MM.1S (cell line): ENCODE measurements around the gene BCL2L1.

Source experiments
- DNase-seq: peaks from one replicate; pipeline ENCODE4 v3.0.0-alpha.2; 2015
- H2AFZ ChIP-seq: fragments of 300-600 bp; sonication (generic); 2 replicates; pipeline ENCODE4 v1.6.0; 2016; ENCODE audit warnings: antibody characterized with exemption, low read length
- H3F3A ChIP-seq: fragments of 300-600 bp; sonication (generic); 2 replicates; pipeline ENCODE4 v1.6.1; 2016; ENCODE audit warnings: mild to moderate bottlenecking, antibody characterized with exemption, low read length, moderate library complexity, mixed read lengths; ENCODE audit not compliant: insufficient read depth
- H3K27ac ChIP-seq: fragments of 300-600 bp; sonication (generic); 2 replicates; pipeline ENCODE4 v1.5.1; 2016; ENCODE audit warnings: mild to moderate bottlenecking, low read length
- H3K27me3 ChIP-seq: fragments of 300-600 bp; sonication (generic); replicated peaks from 2 replicates; pipeline ENCODE4 v1.6.0; 2016; ENCODE audit warnings: low read length; ENCODE audit not compliant: insufficient read depth
- H3K36me3 ChIP-seq: fragments of 300-600 bp; sonication (generic); replicated peaks from 2 replicates; pipeline ENCODE4 v1.6.1; 2016; ENCODE audit warnings: mild to moderate bottlenecking, low read length, mixed read lengths; ENCODE audit not compliant: insufficient read depth
- H3K4me1 ChIP-seq: fragments of 300-600 bp; sonication (generic); 2 replicates; pipeline ENCODE4 v1.6.1; 2016; ENCODE audit warnings: low read length, mixed read lengths
- H3K4me2 ChIP-seq: fragments of 300-600 bp; sonication (generic); 2 replicates; pipeline ENCODE4 v1.6.0; 2016; ENCODE audit warnings: low read depth, low read length
- H3K4me3 ChIP-seq: fragments of 300-600 bp; sonication (generic); 2 replicates; pipeline ENCODE4 v1.5.1; 2016; ENCODE audit warnings: low read length, mixed read lengths
- H3K79me2 ChIP-seq: fragments of 300-600 bp; sonication (generic); 2 replicates; pipeline ENCODE4 v1.6.1; 2016; ENCODE audit warnings: mixed run types, low read length, mixed read lengths
- H3K9ac ChIP-seq: fragments of 300-600 bp; sonication (generic); 2 replicates; pipeline ENCODE4 v1.6.1; 2016; ENCODE audit warnings: low read length, mixed read lengths
- H3K9me2 ChIP-seq: fragments of 300-600 bp; sonication (generic); replicated peaks from 2 replicates; pipeline ENCODE4 v1.6.1; 2016; ENCODE audit warnings: mild to moderate bottlenecking, low read length, mixed read lengths; ENCODE audit not compliant: insufficient read depth
- H3K9me3 ChIP-seq: fragments of 300-600 bp; sonication (generic); replicated peaks from 2 replicates; pipeline ENCODE4 v1.6.1; 2016; ENCODE audit warnings: mild to moderate bottlenecking, low read length, mixed read lengths; ENCODE audit not compliant: insufficient read depth
- H4K20me1 ChIP-seq: fragments of 300-600 bp; sonication (generic); 2 replicates; pipeline ENCODE4 v1.6.1; 2016; ENCODE audit warnings: mild to moderate bottlenecking, low read length, moderate library complexity, mixed read lengths; ENCODE audit not compliant: insufficient read depth
- EZH2 ChIP-seq: fragments of 300-600 bp; sonication (generic); optimal IDR thresholded peaks from 2 replicates; pipeline ENCODE3; 2017; ENCODE audit warnings: low read depth, mild to moderate bottlenecking, antibody characterized with exemption, low read length, mixed read lengths
- EZH2phosphoT487 ChIP-seq: fragments of 300-600 bp; sonication (generic); IDR thresholded peaks from 2 replicates; pipeline ENCODE4 v1.6.1; 2018; ENCODE audit warnings: antibody characterized with exemption, low read length
- TF ChIP-seq, protein P1 (sequence below): fragments of 300-600 bp; sonication (generic); IDR thresholded peaks from 2 replicates; pipeline ENCODE4 v1.5.1; 2016; ENCODE audit warnings: antibody characterized with exemption, low read length, mixed read lengths

BCL2L1 gene

GRCh38 chr20:31740656-31741323, 18.1 kb upstream of the BCL2L1 start:
- Histone ChIP-seq H3K9me3 (no peaks in the 10 kb centered on the region), H3F3A (no peaks in the 10 kb centered on the region), H3K9me2 (no peaks in the 10 kb centered on the region), H3K27me3 (no peaks in the 10 kb centered on the region), H3K79me2 (peaks cover 68% of the 10 kb centered on the region), H4K20me1 (no peaks in the 10 kb centered on the region), H3K4me3 (peak overlapping the region; percentile 91), H3K4me1 (peaks cover 15% of the 10 kb centered on the region; the same call in 1 of the 2 replicates), H3K9ac (peak overlapping the region; percentile 75; the same call in 1 of the 2 replicates), H3K4me2 (peak overlapping the region; percentile 84), H2AFZ (no peak overlapping the region), H3K27ac (peak overlapping the region; percentile 3; the same call in 1 of the 2 replicates), H3K36me3 (peaks cover 3% of the 10 kb centered on the region; the same call in 1 of the 2 replicates)
- TF ChIP-seq, protein P1, sequence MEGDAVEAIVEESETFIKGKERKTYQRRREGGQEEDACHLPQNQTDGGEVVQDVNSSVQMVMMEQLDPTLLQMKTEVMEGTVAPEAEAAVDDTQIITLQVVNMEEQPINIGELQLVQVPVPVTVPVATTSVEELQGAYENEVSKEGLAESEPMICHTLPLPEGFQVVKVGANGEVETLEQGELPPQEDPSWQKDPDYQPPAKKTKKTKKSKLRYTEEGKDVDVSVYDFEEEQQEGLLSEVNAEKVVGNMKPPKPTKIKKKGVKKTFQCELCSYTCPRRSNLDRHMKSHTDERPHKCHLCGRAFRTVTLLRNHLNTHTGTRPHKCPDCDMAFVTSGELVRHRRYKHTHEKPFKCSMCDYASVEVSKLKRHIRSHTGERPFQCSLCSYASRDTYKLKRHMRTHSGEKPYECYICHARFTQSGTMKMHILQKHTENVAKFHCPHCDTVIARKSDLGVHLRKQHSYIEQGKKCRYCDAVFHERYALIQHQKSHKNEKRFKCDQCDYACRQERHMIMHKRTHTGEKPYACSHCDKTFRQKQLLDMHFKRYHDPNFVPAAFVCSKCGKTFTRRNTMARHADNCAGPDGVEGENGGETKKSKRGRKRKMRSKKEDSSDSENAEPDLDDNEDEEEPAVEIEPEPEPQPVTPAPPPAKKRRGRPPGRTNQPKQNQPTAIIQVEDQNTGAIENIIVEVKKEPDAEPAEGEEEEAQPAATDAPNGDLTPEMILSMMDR, result no peak
- TF ChIP-seq EZH2 (no peak), EZH2phosphoT487 (no peak)
- DNase-seq, result no peak

DNA sequence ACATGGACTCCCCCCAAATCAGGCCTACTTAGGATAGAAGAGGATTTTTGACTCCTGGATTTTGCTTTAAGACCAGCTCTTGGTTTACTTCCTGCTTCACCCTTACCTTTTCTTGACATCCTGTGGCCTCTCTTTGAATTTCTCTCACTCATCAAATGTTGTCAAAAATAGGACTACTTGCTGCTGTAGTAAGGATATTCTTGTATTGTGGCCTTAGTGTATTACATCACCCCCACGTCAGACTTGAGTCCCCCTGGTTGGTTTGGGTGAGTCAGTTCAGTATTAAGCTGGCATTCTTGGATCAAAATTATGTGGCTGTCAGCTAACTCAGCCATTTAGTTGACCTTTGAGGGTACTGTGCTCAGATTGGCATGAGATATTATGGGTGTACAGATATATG, 17.5 kb upstream of the BCL2L1 start:
- TF ChIP-seq EZH2phosphoT487, result no peak
- TF ChIP-seq, protein P1, result no peak
- TF ChIP-seq EZH2, result no peak
- peak overlapping the region; percentile 91 for H3K4me3 ChIP-seq
- H3K27me3 ChIP-seq, result no peaks in the 10 kb centered on the region
- H3K36me3 ChIP-seq, result no peaks in the 10 kb centered on the region; the same call in 1 of the 2 replicates
- H2AFZ ChIP-seq, result peak overlapping the region; percentile 1; the same call in 1 of the 2 replicates
- DNase-seq, result peak; percentile 35
- peaks cover 62% of the 10 kb centered on the region for H3K79me2 ChIP-seq
- H3K4me2 ChIP-seq, result peak overlapping the region; percentile 84
- no peaks in the 10 kb centered on the region for H3K9me2 ChIP-seq
- peak overlapping the region; percentile 75; the same call in 1 of the 2 replicates for H3K9ac ChIP-seq
- peaks cover 14% of the 10 kb centered on the region; the same call in 1 of the 2 replicates for H3K4me1 ChIP-seq
- H3K9me3 ChIP-seq, result no peaks in the 10 kb centered on the region
- peak overlapping the region; percentile 3; the same call in 1 of the 2 replicates for H3K27ac ChIP-seq
- no peaks in the 10 kb centered on the region for H3F3A ChIP-seq
- no peaks in the 10 kb centered on the region for H4K20me1 ChIP-seq

- Histone ChIP-seq H3K27ac (peak overlapping the region; percentile 48; the same call in 1 of the 2 replicates), H3F3A (no peaks in the 10 kb centered on the region), H3K27me3 (no peaks in the 10 kb centered on the region), H3K4me3 (peak overlapping the region; percentile 91), H3K9ac (peak overlapping the region; percentile 75), H3K36me3 (no peaks in the 10 kb centered on the region; the same call in 1 of the 2 replicates), H3K4me1 (peaks cover 14% of the 10 kb centered on the region; the same call in 1 of the 2 replicates), H4K20me1 (no peaks in the 10 kb centered on the region), H3K9me2 (no peaks in the 10 kb centered on the region), H3K4me2 (peak overlapping the region; percentile 84), H3K9me3 (no peaks in the 10 kb centered on the region), H2AFZ (peak overlapping the region; percentile 93), H3K79me2 (peaks cover 56% of the 10 kb centered on the region)
- TF ChIP-seq EZH2 (no peak), EZH2phosphoT487 (no peak)
- TF ChIP-seq, protein P1, result no peak
- no peak for DNase-seq
These were observed 16.9 kb upstream of the BCL2L1 start for GRCh38 chr20:31739550-31739977.
